ENCODE results near the gene NOTUM.
"Not testable (repeated sequence)": the region's sequence is repeated elsewhere in the genome, so short reads cannot be mapped to it uniquely, and the experiment has no call there.

NOTUM gene

GRCh38 chr17:81923302-81924260 lies 37.4 kb downstream of the NOTUM start:
- DNase-seq (ENCODE audit: low spot score) = no peak

- DNase-seq (ENCODE audit: low spot score) = no peak
Observed at GRCh38 chr17:81922566-81923301, 38.3 kb downstream of the NOTUM start.

GRCh38 chr17:81921996-81922565 lies 38.9 kb downstream of the NOTUM start:
- no peak for DNase-seq (ENCODE audit: low spot score)

- DNase-seq (ENCODE audit: low spot score) = no peak
Observed at GRCh38 chr17:81921537-81921862, 39.5 kb downstream of the NOTUM start.

GRCh38 chr17:81920612-81921536 lies 40.1 kb downstream of the NOTUM start:
- DNase-seq (ENCODE audit: low spot score) = no peak

GRCh38 chr17:81918832-81919545 lies 42.0 kb downstream of the NOTUM start:
- no peak for DNase-seq (ENCODE audit: low spot score)

- not testable (repeated sequence) for DNase-seq (ENCODE audit: low spot score)
Observed at GRCh38 chr17:81918333-81918669, 42.7 kb downstream of the NOTUM start.

GRCh38 chr17:81917565-81918332 lies 43.2 kb downstream of the NOTUM start, which contains the start of gene SIRT7:
SIRT7 (minus strand) TSS chr17:81918176; CDS start chr17:81918131, 45 bp downstream.
- peak; percentile 75 for DNase-seq (ENCODE audit: low spot score)

- DNase-seq (ENCODE audit: low spot score) = no peak
Observed at GRCh38 chr17:81916234-81917001, 44.6 kb downstream of the NOTUM start.

GRCh38 chr17:81915331-81915730 lies 45.7 kb downstream of the NOTUM start:
- no peak for DNase-seq (ENCODE audit: low spot score)

GRCh38 chr17:81914103-81914850 lies 46.7 kb downstream of the NOTUM start:
- DNase-seq (ENCODE audit: low spot score) = no peak

- no peak for DNase-seq (ENCODE audit: low spot score)
Observed at GRCh38 chr17:81913394-81914102, 47.4 kb downstream of the NOTUM start.

- DNase-seq (ENCODE audit: low spot score) = no peak
Observed at GRCh38 chr17:81912441-81913309, 48.3 kb downstream of the NOTUM start.

GRCh38 chr17:81911969-81912368 lies 49.0 kb downstream of the NOTUM start:
- no peak for DNase-seq (ENCODE audit: low spot score)

- peak; percentile 89 for DNase-seq (ENCODE audit: low spot score)
Observed at GRCh38 chr17:81911277-81911961, 49.6 kb downstream of the NOTUM start, which contains the start of gene PCYT2. PCYT2 (minus strand) TSS chr17:81911399; CDS start chr17:81911355, 44 bp downstream.

GRCh38 chr17:81910840-81911276 lies 50.1 kb downstream of the NOTUM start:
- DNase-seq (ENCODE audit: low spot score) = no peak
